HG03432 (cell line): ENCODE measurements around the gene WNT3A.
"Not testable (repeated sequence)": the region's sequence is repeated elsewhere in the genome, so short reads cannot be mapped to it uniquely, and the experiment has no call there.

ENCODE experiments used
- ATAC-seq: cut with Tn5 transposase; IDR thresholded peaks from one replicate; pipeline ENCODE4 v1.9.1; 2021; ENCODE audit warnings: mild to moderate bottlenecking, moderate library complexity; ENCODE audit not compliant: unreplicated experiment

Gene WNT3A

GRCh38 chr1:228006786-228007048, at the start of gene WNT3A:
Gene WNT3A (plus strand): TSS chr1:228006998. CDS start chr1:228007129, 131 bp downstream.
- no peak for ATAC-seq

- no peak for ATAC-seq
These were observed 48.0 kb upstream of the WNT3A start for GRCh38 chr1:227958617-227959324.

- no peak for ATAC-seq
These were observed 47.4 kb upstream of the WNT3A start for GRCh38 chr1:227959325-227959860.

GRCh38 chr1:227961651-227962466, 44.9 kb upstream of the WNT3A start:
- no peak for ATAC-seq

- ATAC-seq = not testable (repeated sequence)
These were observed 40.1 kb upstream of the WNT3A start for GRCh38 chr1:227966733-227967132.

GRCh38 chr1:227967815-227968214, 39.0 kb upstream of the WNT3A start:
- ATAC-seq = not testable (repeated sequence)

GRCh38 chr1:227970076-227970995, 36.5 kb upstream of the WNT3A start:
- ATAC-seq = not testable (repeated sequence)

- not testable (repeated sequence) for ATAC-seq
These were observed 35.6 kb upstream of the WNT3A start for GRCh38 chr1:227971216-227971615.

- ATAC-seq = not testable (repeated sequence)
These were observed 35.0 kb upstream of the WNT3A start for GRCh38 chr1:227971643-227972282.

GRCh38 chr1:227972283-227972679, 34.5 kb upstream of the WNT3A start:
- ATAC-seq = not testable (repeated sequence)

- ATAC-seq = not testable (repeated sequence)
These were observed 33.9 kb upstream of the WNT3A start for GRCh38 chr1:227972843-227973374.

GRCh38 chr1:227973724-227974288, 33.0 kb upstream of the WNT3A start:
- not testable (repeated sequence) for ATAC-seq

GRCh38 chr1:227975583-227976283, 31.1 kb upstream of the WNT3A start:
- ATAC-seq = not testable (repeated sequence)

GRCh38 chr1:227987181-227987580, 19.6 kb upstream of the WNT3A start:
- ATAC-seq = no peak

GRCh38 chr1:227994632-227995300, 12.0 kb upstream of the WNT3A start:
- no peak for ATAC-seq

- no peak for ATAC-seq
These were observed 10.4 kb upstream of the WNT3A start for GRCh38 chr1:227996187-227996950.

GRCh38 chr1:227998374-227999055, 8.3 kb upstream of the WNT3A start:
- no peak for ATAC-seq
